Hepatocyte (in vitro differentiated cells): Measurements from ENCODE around the gene LSM10. TPM values are rescaled to one million over a fixed set of nuclear protein-coding genes. Genes with fewer than 3 reads are reported as not detected.
A peak's percentile ranks its signal among the peaks of the same experiment; 100 is the strongest.

Experiments used
- DNase-seq: peaks from one replicate; pipeline ENCODE4 v3.0.0-alpha.2; 2016; ENCODE audit warnings: low spot score
- H2AFZ ChIP-seq: fragments of 200-600 bp; sonication (generic); 2 replicates; pipeline ENCODE4 v1.6.0; 2016; ENCODE audit warnings: antibody characterized with exemption, mild to moderate bottlenecking
- H3K27ac ChIP-seq: fragments of 200-600 bp; sonication (generic); 2 replicates; pipeline ENCODE4 v1.5.1; 2016; ENCODE audit warnings: mild to moderate bottlenecking
- H3K27me3 ChIP-seq: fragments of 200-600 bp; sonication (generic); 2 replicates; pipeline ENCODE4 v1.6.1; 2016
- H3K36me3 ChIP-seq: fragments of 200-600 bp; sonication (generic); replicated peaks from 2 replicates; pipeline ENCODE4 v1.5.1; 2016; ENCODE audit warnings: low read depth; ENCODE audit not compliant: insufficient read depth
- H3K4me1 ChIP-seq: fragments of 200-600 bp; sonication (generic); 2 replicates; pipeline ENCODE4 v1.5.1; 2016; ENCODE audit warnings: mild to moderate bottlenecking, moderate library complexity; ENCODE audit not compliant: insufficient read depth
- H3K4me2 ChIP-seq: fragments of 200-600 bp; sonication (generic); 2 replicates; pipeline ENCODE4 v1.6.0; 2016
- H3K4me3 ChIP-seq: fragments of 200-600 bp; sonication (generic); 2 replicates; pipeline ENCODE4 v1.5.1; 2016; ENCODE audit warnings: mild to moderate bottlenecking
- H3K79me2 ChIP-seq: fragments of 200-600 bp; sonication (generic); 2 replicates; pipeline ENCODE4 v1.6.0; 2017; ENCODE audit warnings: mild to moderate bottlenecking
- H3K9me2 ChIP-seq: fragments of 200-600 bp; sonication (generic); replicated peaks from 2 replicates; pipeline ENCODE4 v1.6.0; 2017; ENCODE audit warnings: mild to moderate bottlenecking; ENCODE audit not compliant: insufficient read depth
- H3K9me3 ChIP-seq: fragments of 200-600 bp; sonication (generic); 2 replicates; pipeline ENCODE4 v1.5.1; 2016; ENCODE audit warnings: low read depth, mild to moderate bottlenecking
- H4K20me1 ChIP-seq: fragments of 200-600 bp; sonication (generic); 2 replicates; pipeline ENCODE4 v1.6.0; 2016; ENCODE audit warnings: mild to moderate bottlenecking; ENCODE audit not compliant: insufficient read depth, poor library complexity, severe bottlenecking
- EZH2 ChIP-seq: fragments of 200-600 bp; sonication (generic); IDR thresholded peaks from 2 replicates; pipeline ENCODE4 v1.6.1; 2016; ENCODE audit warnings: antibody characterized with exemption, mild to moderate bottlenecking, borderline replicate concordance
- EZH2phosphoT487 ChIP-seq: fragments of 200-600 bp; sonication (generic); IDR thresholded peaks from one replicate; pipeline ENCODE4 v1.6.1; 2018; ENCODE audit warnings: antibody characterized with exemption, mild to moderate bottlenecking, low read depth, moderate library complexity; ENCODE audit not compliant: unreplicated experiment, severe bottlenecking
- WGBS: methylation state at CpG from one replicate; pipeline ENCODE4 v1.1.6; 2016; ENCODE audit warnings: low lambda C conversion rate; ENCODE audit errors: missing lambda C conversion rate; 5-methylcytosine and 5-hydroxymethylcytosine counted together
- polyA plus RNA-seq: library from polyadenylated mRNA; unstranded; fragments of >200 nt; fragmentation: Nextera tagmentation; extraction: Ambion mirVana; gene quantifications from 2 replicates; pipeline ENCODE4 v1.2.1, GENCODE V29; 2016
- total RNA-seq: library from RNA; depleted of rRNA; stranded (reverse); fragments of >200 nt; gene quantifications from 2 replicates; pipeline ENCODE4 v1.2.3, GENCODE V29; 2014
- TF ChIP-seq, protein P1 (sequence below): fragments of 200-600 bp; sonication (generic); IDR thresholded peaks from 2 replicates; pipeline ENCODE4 v1.5.1; 2016; ENCODE audit warnings: antibody characterized with exemption, mild to moderate bottlenecking; ENCODE audit not compliant: poor library complexity

The LSM10 gene
- total and polyA plus RNA-seq, 2 experiments from 2014 or later, result 9.4 to 63.9 TPM

DNA sequence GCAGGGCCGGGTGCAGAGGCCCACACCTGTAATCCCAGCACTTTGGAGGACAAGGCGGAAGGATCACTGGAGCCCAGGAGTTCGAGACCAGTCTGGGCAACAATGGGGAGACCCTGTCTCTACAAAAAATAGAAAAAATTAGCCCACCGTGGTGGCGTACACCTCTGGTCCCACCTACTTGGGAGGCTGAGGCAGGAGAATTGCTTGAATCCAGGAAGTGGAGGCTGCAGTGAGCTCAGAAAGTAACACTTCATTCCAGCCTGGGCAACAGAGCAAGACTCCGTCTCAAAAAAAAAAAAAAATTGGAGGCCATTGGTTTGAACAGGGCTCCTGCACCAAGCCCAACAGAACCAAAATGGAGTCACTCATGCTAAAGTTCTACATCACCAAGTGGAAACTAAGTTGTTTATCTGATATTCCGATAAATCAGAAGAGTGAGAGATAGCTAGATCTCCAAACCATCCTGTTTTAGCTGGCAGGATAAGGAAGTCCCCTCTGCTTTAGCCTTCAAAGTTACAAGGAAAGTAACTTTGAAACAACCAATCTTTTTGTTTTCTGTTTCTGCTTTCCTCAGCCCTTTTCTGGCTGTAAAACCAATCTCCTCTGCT lies 766 bp upstream of the LSM10 start:
- no peak overlapping the region for H2AFZ ChIP-seq
- DNase-seq, result no peak
- WGBS, result 97% methylated on average over 7 of the region's 7 CpGs
- TF ChIP-seq EZH2phosphoT487, result no peak
- TF ChIP-seq EZH2, result no peak
- TF ChIP-seq, protein P1, sequence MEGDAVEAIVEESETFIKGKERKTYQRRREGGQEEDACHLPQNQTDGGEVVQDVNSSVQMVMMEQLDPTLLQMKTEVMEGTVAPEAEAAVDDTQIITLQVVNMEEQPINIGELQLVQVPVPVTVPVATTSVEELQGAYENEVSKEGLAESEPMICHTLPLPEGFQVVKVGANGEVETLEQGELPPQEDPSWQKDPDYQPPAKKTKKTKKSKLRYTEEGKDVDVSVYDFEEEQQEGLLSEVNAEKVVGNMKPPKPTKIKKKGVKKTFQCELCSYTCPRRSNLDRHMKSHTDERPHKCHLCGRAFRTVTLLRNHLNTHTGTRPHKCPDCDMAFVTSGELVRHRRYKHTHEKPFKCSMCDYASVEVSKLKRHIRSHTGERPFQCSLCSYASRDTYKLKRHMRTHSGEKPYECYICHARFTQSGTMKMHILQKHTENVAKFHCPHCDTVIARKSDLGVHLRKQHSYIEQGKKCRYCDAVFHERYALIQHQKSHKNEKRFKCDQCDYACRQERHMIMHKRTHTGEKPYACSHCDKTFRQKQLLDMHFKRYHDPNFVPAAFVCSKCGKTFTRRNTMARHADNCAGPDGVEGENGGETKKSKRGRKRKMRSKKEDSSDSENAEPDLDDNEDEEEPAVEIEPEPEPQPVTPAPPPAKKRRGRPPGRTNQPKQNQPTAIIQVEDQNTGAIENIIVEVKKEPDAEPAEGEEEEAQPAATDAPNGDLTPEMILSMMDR, result no peak
- H3K4me2 ChIP-seq, result peak overlapping the region; percentile 95
- H3K9me2 ChIP-seq, result no peaks in the 10 kb centered on the region
- H3K27me3 ChIP-seq, result no peaks in the 10 kb centered on the region
- no peaks in the 10 kb centered on the region for H3K9me3 ChIP-seq
- H3K79me2 ChIP-seq, result peaks cover 43% of the 10 kb centered on the region
- no peaks in the 10 kb centered on the region for H3K36me3 ChIP-seq
- H3K4me1 ChIP-seq, result peaks cover 17% of the 10 kb centered on the region
- no peaks in the 10 kb centered on the region for H4K20me1 ChIP-seq
- no peak overlapping the region for H3K4me3 ChIP-seq
- H3K27ac ChIP-seq, result peak overlapping the region; percentile 94

DNA sequence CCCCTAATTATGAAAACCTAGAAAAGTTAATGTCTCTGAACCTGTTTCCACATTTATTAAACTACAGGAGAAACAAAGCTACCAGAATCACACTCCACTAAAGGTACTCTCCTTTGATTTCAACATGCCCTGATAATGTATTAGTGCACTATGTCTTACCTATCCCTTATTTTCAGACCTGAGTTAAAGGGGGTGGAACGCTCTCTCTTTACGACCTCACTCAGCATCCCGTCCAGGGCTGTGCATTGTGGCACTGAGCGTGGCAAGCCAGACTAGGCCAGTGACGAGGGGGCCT lies 678 bp downstream of the LSM10 start:
- H3K27me3 ChIP-seq, result no peaks in the 10 kb centered on the region
- H3K4me2 ChIP-seq, result peak overlapping the region; percentile 95
- H3K79me2 ChIP-seq, result peaks cover 34% of the 10 kb centered on the region
- no peak for DNase-seq
- H3K9me2 ChIP-seq, result no peaks in the 10 kb centered on the region
- H3K4me3 ChIP-seq, result peak overlapping the region; percentile 81
- H3K9me3 ChIP-seq, result no peaks in the 10 kb centered on the region
- peak overlapping the region; percentile 75 for H2AFZ ChIP-seq
- peak overlapping the region; percentile 94 for H3K27ac ChIP-seq
- WGBS, result 3% methylated on average over 5 of the region's 5 CpGs
- H3K36me3 ChIP-seq, result no peaks in the 10 kb centered on the region
- peaks cover 16% of the 10 kb centered on the region for H3K4me1 ChIP-seq
- no peaks in the 10 kb centered on the region for H4K20me1 ChIP-seq
- TF ChIP-seq EZH2 (no peak), EZH2phosphoT487 (no peak)
- TF ChIP-seq, protein P1, result no peak

GRCh38 chr1:36396359-36396758 lies 1.3 kb downstream of the LSM10 start:
- Histone ChIP-seq H3K4me2 (peak overlapping the region; percentile 95), H3K4me3 (no peak overlapping the region), H3K9me3 (no peaks in the 10 kb centered on the region), H3K4me1 (peaks cover 12% of the 10 kb centered on the region), H3K9me2 (no peaks in the 10 kb centered on the region), H3K27ac (peak overlapping the region; percentile 94), H2AFZ (no peak overlapping the region), H3K27me3 (no peaks in the 10 kb centered on the region), H4K20me1 (no peaks in the 10 kb centered on the region), H3K79me2 (peaks cover 31% of the 10 kb centered on the region), H3K36me3 (no peaks in the 10 kb centered on the region)
- TF ChIP-seq, protein P1, result no peak
- TF ChIP-seq EZH2phosphoT487 (no peak), EZH2 (no peak)
- 91% methylated on average over 6 of the region's 6 CpGs for WGBS
- no peak for DNase-seq

- Histone ChIP-seq H3K79me2 (peaks cover 31% of the 10 kb centered on the region), H3K27me3 (no peaks in the 10 kb centered on the region), H3K9me2 (no peaks in the 10 kb centered on the region), H3K27ac (no peak overlapping the region), H3K4me1 (peaks cover 7% of the 10 kb centered on the region), H3K4me2 (no peak overlapping the region), H3K36me3 (no peaks in the 10 kb centered on the region), H2AFZ (no peak overlapping the region), H4K20me1 (no peaks in the 10 kb centered on the region), H3K4me3 (no peak overlapping the region), H3K9me3 (no peaks in the 10 kb centered on the region)
- no peak for DNase-seq
- no peak for TF ChIP-seq EZH2phosphoT487
- WGBS, result 96% methylated on average over 19 of the region's 19 CpGs
Measured at GRCh38 chr1:36393686-36394085, 4.0 kb downstream of the LSM10 start.
